GDM1 (cell line): ENCODE data around the gene EPAS1.
"Not testable (repeated sequence)": the region's sequence is repeated elsewhere in the genome, so short reads cannot be mapped to it uniquely, and the experiment has no call there.

Experiments used
- DNase-seq: peaks from one replicate; lab custom pipeline; 2025; lab: John Stamatoyannopoulos, UW

EPAS1 gene

DNA sequence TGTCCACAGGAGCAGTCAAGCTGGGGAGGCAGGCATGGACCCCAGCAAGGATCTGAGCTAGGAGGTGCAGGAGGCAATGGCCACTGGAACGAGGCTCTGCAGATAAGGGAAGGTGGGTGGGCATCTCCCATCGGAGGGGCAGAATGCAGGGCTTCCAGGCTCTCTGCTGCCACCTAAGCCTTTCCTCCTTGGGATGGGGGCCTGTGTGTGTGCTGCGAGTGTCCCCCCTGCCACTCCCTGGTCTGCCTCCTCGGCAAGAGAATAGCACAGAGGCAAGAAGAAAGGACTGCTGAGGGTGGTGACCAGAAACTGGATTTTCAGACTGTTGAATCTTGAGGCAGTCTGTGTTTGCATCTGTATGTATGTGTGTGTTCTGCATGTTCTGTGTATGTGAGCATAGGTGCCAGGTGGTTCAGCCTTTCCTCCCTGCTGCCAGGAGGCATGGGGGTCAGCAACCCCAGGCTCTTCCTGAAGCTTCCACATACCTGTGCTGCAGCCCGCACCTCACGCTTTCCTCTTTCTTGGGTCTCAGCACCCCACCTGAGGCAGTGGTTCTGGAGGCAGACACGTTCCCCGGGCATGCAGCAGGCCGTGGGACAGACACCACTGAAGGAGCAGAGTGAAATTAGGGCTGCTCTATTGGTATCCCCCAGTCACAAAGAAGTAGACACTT, 86.7 kb downstream of the EPAS1 start:
- DNase-seq = no peak

GRCh38 chr2:46384457-46384815, 87.2 kb downstream of the EPAS1 start:
- no peak for DNase-seq

GRCh38 chr2:46385786-46386577, 88.8 kb downstream of the EPAS1 start:
- no peak for DNase-seq

DNA sequence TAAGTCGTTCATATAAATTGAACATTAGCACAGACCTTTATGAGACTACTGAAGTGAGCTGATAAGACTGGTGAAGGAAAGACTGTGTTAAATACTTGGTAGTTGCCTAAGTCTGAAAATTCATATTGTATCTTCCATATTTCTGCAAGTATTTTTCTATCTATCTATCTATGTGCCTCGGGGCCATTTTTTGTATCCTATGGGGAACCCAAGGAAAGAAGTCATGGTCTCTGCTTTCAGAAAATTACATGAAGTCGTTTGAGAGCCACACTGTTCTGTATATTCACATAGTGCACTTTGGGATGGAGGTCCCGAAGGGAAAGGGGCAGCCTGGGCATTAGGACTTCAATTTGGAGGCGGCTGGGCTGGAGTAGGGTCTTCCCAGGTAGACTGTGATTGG, 89.6 kb downstream of the EPAS1 start:
- DNase-seq = no peak

DNA sequence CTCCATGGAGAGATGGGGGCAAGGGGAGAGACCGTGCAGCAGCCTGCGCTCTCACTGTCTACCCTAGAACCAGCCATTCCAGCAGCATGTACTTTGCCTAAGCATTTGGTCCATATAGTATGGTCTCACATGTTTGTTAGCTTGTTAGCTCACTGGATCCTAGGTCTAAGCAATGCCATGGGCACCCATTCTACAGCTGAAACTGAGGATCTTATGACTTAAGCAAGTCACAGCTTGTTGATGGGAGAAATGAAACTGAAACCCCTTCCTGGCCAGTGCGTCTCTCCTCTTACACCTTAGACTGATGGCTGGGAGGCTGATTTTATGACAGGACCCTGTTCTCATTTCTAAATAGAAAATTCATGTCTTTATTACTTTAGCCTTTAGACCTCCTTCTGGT, 90.1 kb downstream of the EPAS1 start:
- no peak for DNase-seq

GRCh38 chr2:46387886-46388515, 90.8 kb downstream of the EPAS1 start:
- no peak for DNase-seq

DNA sequence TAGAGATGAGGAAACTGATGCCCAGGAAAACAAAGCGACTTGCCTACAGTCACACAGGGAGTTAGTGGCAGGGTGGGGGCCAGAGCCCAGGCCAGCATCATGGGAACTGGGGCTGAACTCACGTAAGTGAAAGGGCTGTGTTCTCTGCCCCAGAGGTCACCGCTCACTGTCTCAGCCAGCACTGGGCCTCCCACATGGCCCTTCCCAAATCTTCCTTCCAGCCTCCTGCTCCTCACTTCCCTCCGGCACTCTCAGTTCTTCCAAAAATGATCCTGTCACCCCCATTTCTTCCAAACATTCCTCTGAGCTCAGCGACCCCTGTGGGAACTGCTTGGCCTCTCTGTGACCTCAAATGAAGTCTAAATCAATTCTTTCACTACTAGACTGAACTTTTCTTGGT, 91.7 kb downstream of the EPAS1 start:
- DNase-seq = no peak

- DNase-seq = no peak
Observed at GRCh38 chr2:46389417-46389916, 92.3 kb downstream of the EPAS1 start.

GRCh38 chr2:46390036-46390435, 92.8 kb downstream of the EPAS1 start:
- no peak for DNase-seq

DNA sequence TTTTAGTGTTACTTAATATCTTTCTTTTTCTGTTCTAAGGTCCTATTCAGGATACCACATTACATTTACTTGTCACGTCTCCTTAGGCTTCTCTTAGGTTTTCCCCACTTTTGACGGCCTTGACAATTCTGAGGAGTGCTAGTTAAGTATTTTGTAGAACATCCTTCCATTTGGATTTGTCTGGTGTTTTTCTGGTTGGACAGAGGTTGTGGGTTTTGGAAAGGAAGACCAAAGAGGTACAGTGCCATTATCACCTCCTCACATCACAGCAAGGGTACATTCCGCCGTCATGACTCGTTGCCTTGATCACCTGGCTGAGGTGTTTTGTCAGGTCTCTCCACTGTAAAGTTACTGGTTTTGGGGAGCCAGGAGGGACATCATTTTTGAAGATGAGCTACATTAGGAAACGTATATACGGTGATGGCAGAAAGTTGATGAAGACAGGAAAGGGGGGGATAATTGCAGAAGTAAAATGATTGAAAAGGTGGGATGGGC, 93.7 kb downstream of the EPAS1 start:
- no peak for DNase-seq

GRCh38 chr2:46392561-46393346, 95.5 kb downstream of the EPAS1 start:
- DNase-seq = no peak

GRCh38 chr2:46393347-46393820, 96.2 kb downstream of the EPAS1 start:
- no peak for DNase-seq

- DNase-seq = no peak
Observed at GRCh38 chr2:46393865-46394264, 96.7 kb downstream of the EPAS1 start.

GRCh38 chr2:46394649-46395510, 97.7 kb downstream of the EPAS1 start:
- no peak for DNase-seq

DNA sequence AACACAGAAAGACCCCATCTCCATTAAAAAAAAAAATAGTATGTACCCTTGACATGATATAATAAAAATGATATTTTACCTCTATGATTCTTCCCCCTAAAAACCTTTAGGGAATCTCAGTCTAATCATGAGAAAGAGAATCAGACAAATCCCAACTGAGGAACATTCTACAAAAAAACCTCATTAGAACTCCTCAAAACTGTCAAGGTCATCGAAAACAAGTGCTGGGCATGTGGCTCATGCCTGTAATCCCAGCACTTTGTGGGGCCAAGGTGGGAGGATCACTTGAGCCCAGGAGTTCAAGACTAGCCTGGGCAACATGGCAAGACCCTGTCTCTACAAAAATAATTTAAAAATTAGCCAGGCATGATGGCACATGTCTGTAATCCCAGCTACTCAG, 98.5 kb downstream of the EPAS1 start:
- DNase-seq = not testable (repeated sequence)

GRCh38 chr2:46400016-46400415, 102.8 kb downstream of the EPAS1 start:
- no peak for DNase-seq

- no peak for DNase-seq
Observed at GRCh38 chr2:46402874-46403273, 105.7 kb downstream of the EPAS1 start.

DNA sequence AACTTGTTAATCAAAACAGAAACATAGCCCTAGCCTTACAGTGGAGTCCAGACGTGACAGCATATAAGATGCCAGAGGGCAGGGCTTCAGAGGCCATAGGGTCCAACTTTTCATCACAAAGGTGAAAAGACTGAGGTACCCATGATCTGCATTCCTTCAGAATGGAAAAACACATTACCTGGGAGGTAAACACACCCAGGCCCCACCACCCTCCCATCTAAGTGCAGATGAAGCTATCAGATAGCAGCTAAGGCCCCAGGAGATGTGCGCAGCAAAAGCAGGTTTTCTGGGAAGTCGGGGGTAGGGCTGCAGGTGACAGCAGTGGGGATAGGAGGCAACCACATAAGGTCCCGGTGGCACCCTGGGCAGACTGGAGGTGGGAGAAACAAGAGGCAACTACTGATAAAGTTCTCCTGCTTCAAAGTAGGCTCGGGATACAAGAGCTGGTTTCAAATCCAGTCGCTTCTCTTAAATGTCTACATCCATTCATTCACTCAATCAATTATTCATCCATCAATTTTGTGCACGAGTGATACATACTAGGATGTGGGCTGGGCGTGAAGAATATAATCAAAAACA, 107.1 kb downstream of the EPAS1 start:
- no peak for DNase-seq

DNA sequence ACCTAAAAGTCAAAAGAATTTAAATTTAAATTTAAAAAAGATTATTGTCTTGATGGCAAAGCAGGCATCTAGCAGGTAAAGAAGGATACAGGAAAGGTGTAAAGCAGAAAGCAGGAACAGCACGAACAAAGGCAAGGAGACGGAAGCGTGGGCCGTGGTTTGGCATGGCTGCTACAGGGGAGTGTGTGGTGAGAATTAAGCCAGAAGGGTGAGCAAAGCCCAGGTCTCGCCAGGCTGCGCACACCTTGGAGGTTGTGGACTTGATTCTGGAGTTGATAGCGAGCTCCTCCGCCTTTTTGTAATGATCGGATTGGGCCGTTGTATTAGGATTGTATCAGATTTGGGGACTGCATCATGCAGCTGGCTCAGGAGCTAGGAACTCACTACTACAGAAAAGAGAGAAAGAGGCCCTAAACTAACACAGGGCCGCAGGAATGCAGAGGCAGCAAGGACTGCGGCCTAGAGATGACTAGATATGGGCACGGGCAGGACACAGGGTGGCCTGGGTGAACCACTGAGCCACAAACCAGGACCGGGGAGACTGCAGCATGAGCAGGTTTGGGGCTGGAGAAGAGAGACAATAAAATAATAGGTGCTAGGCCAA, 110.7 kb downstream of the EPAS1 start:
- DNase-seq = no peak

GRCh38 chr2:46409756-46410155, 112.5 kb downstream of the EPAS1 start:
- DNase-seq = no peak
